ENCODE data around the gene FHAD1. TPM values are rescaled to one million over a fixed set of nuclear protein-coding genes. Genes with fewer than 3 reads are reported as not detected.
A peak's percentile ranks its signal among the peaks of the same experiment; 100 is the strongest.

FHAD1 gene
- 1 to 10 TPM in 1 of 4 donors, under 1 TPM in 3; 0.54 to 1.9 (median 0.75) TPM for total RNA-seq

- no peaks in the 10 kb centered on the region for H3K36me3 ChIP-seq
- peaks cover 3 to 5% of the 10 kb centered on the region in 2 donors for H3K4me1 ChIP-seq
- intact Hi-C loops (cut with DNase I) = no loop called here
- no peak for TF ChIP-seq POLR2A (IDR thresholded peaks at IDR 0.05)
- TF ChIP-seq, protein P1, sequence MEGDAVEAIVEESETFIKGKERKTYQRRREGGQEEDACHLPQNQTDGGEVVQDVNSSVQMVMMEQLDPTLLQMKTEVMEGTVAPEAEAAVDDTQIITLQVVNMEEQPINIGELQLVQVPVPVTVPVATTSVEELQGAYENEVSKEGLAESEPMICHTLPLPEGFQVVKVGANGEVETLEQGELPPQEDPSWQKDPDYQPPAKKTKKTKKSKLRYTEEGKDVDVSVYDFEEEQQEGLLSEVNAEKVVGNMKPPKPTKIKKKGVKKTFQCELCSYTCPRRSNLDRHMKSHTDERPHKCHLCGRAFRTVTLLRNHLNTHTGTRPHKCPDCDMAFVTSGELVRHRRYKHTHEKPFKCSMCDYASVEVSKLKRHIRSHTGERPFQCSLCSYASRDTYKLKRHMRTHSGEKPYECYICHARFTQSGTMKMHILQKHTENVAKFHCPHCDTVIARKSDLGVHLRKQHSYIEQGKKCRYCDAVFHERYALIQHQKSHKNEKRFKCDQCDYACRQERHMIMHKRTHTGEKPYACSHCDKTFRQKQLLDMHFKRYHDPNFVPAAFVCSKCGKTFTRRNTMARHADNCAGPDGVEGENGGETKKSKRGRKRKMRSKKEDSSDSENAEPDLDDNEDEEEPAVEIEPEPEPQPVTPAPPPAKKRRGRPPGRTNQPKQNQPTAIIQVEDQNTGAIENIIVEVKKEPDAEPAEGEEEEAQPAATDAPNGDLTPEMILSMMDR (IDR thresholded peaks at IDR 0.05) = no peak
- DNase-seq = peak; percentile 76 to 77
- H3K4me3 ChIP-seq (replicated peaks in 1 of 3) = peak within 1 kb of the TSS in 2 of 3 donors; percentile 18 to 29
- 7 to 56% methylated on average over 5 to 42 of the region's 55 CpGs for WGBS, 2 donors
- no peaks in the 10 kb centered on the region for H3K27me3 ChIP-seq
- no peaks in the 10 kb centered on the region for H3K9me3 ChIP-seq
- H3K27ac ChIP-seq = no peak within 1 kb of the TSS
Observed at GRCh38 chr1:15246960-15247614, at the start of gene FHAD1. Gene FHAD1 (plus strand): TSS chr1:15247223. CDS start chr1:15251785, 4,562 bp downstream.

DNA sequence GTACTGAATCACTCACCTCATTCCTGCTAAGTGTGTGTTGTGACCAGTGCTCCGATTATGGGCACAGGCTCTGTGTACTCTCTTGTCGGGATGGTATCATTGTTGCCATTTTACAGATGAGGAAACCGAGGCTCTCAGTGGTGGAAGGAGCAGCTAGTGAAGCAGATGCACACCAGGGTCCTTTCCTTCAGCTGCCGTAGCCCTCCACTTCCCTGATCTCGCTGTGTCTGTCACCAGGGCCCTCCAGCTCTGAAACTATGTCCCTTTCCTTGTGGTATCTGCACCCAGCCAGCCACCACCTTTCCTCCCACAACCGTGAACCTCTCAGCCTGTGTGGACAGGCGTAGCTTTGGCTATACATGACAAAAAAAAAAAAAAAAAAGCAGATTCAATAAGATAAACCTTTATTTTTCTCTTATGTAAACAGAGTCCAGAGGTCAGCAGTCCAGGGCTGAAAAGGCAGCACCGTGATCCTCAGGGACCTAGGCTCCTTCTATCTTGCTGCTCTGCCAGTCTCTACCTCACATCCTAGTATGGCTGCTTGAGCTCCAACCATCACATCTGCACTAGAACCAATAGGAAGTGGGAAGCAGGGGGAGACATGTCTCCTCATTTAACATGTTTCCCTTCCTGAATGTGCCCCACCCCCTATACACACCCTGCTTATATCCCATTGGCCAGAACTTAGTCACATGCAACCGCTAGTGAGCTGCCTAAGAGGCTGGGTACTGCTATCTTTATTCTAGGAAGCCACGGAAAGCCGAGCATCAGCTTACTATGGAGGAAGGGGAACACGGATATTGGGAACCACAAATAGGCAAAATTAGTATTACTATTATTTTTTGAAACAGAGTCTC lies 49.2 kb upstream of the FHAD1 start:
- intact Hi-C loops (cut with DNase I) = no loop called here

DNA sequence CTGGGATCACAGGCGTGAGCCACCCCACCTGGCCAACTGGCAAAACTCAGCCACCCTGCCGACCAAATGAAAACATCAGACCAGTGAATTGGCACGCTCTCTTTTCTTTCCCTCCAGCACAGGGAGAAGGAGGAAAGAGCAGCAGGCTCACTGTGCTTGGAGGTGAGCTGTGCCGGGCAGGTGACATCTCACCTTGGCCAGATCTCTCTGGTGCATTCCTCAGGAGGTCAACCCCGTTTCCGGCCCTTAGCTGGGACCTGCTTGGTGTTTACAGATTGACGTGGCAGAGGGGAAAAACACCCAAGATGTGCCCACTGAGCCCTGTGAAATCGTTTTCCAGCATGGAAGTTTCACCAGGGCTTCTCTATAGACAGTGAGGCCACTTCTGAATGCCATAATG lies 48.3 kb upstream of the FHAD1 start:
- Histone ChIP-seq H3K4me3 (replicated peaks in 1 of 3) (no peak overlapping the region), H3K36me3 (no peaks in the 10 kb centered on the region), H3K27ac (no peak overlapping the region), H3K4me1 (peaks cover 0 to 17% of the 10 kb centered on the region in 2 donors), H3K9me3 (no peaks in the 10 kb centered on the region), H3K27me3 (no peaks in the 10 kb centered on the region)
- intact Hi-C loops (cut with DNase I) = no loop called here
- 83 to 94% methylated on average over 6 to 8 of the region's 8 CpGs for WGBS, 2 donors
- no peak for DNase-seq
- TF ChIP-seq, protein P1 (IDR thresholded peaks at IDR 0.05) = no peak
- no peak for TF ChIP-seq POLR2A (IDR thresholded peaks at IDR 0.05)

More for the DNA sequence above, 49.2 kb upstream of the FHAD1 start:
- H3K4me1 ChIP-seq = peaks cover 0 to 17% of the 10 kb centered on the region in 2 donors
- DNase-seq = no peak
- WGBS, 2 donors = 83 to 91% methylated on average over 12 of the region's 12 CpGs
- TF ChIP-seq, protein P1 (IDR thresholded peaks at IDR 0.05) = no peak
- TF ChIP-seq POLR2A (IDR thresholded peaks at IDR 0.05) = no peak
- no peaks in the 10 kb centered on the region for H3K9me3 ChIP-seq
- no peak overlapping the region for H3K4me3 ChIP-seq (replicated peaks in 1 of 3)
- no peak overlapping the region for H3K27ac ChIP-seq
- H3K27me3 ChIP-seq = no peaks in the 10 kb centered on the region
- H3K36me3 ChIP-seq = no peaks in the 10 kb centered on the region

- no peak overlapping the region for H3K4me3 ChIP-seq (replicated peaks in 1 of 3)
- DNase-seq = no peak
- H3K9me3 ChIP-seq = no peaks in the 10 kb centered on the region
- no peaks in the 10 kb centered on the region for H3K36me3 ChIP-seq
- H3K4me1 ChIP-seq = peaks cover 0 to 17% of the 10 kb centered on the region in 2 donors
- H3K27me3 ChIP-seq = no peaks in the 10 kb centered on the region
- intact Hi-C loops (cut with DNase I) = no loop called here
- no peak overlapping the region for H3K27ac ChIP-seq
- 72 to 76% methylated on average over 4 of the region's 4 CpGs for WGBS, 2 donors
- TF ChIP-seq, protein P1 (IDR thresholded peaks at IDR 0.05) = no peak
- TF ChIP-seq POLR2A (IDR thresholded peaks at IDR 0.05) = no peak
Observed at GRCh38 chr1:15201221-15201620, 45.8 kb upstream of the FHAD1 start.

All from thyroid gland (tissue), 4 donors.